ENCODE results near the gene MYO15A. TPM values are rescaled to one million over a fixed set of nuclear protein-coding genes. Genes with fewer than 3 reads are reported as not detected.

The MYO15A gene
- total RNA-seq, 4 donors from 2014 or later, result 2.3 to 7.5 (median 2.9) TPM

GRCh38 chr17:18120461-18121017, 12.0 kb downstream of the MYO15A start:
- H3K27me3 ChIP-seq, result no peaks in the 10 kb centered on the region
- TF ChIP-seq EP300 (IDR thresholded peaks at IDR 0.05), result no peak
- no peak for TF ChIP-seq CTCF (IDR thresholded peaks at IDR 0.05)
- no peak for TF ChIP-seq POLR2A (IDR thresholded peaks at IDR 0.05)
- H3K4me1 ChIP-seq, result no peaks in the 10 kb centered on the region
- H3K27ac ChIP-seq, result no peak overlapping the region
- H3K4me3 ChIP-seq, result no peak overlapping the region
- 83 to 89% methylated on average over 47 to 68 of the region's 68 CpGs for WGBS, 2 donors
- DNase-seq (ENCODE audit: low spot score in 2 of 2), result no peak
- H3K36me3 ChIP-seq, result no peaks in the 10 kb centered on the region
- peaks cover 0 to 14% (median 0%) of the 10 kb centered on the region in 4 donors for H3K9me3 ChIP-seq

GRCh38 chr17:18121144-18121910, 12.8 kb downstream of the MYO15A start:
- Histone ChIP-seq H3K27ac (no peak overlapping the region), H3K27me3 (no peaks in the 10 kb centered on the region), H3K4me3 (no peak overlapping the region), H3K9me3 (peaks cover 0 to 14% (median 0%) of the 10 kb centered on the region in 4 donors), H3K36me3 (no peaks in the 10 kb centered on the region), H3K4me1 (no peaks in the 10 kb centered on the region)
- no peak for TF ChIP-seq CTCF (IDR thresholded peaks at IDR 0.05)
- TF ChIP-seq EP300 (IDR thresholded peaks at IDR 0.05), result no peak
- TF ChIP-seq POLR2A (IDR thresholded peaks at IDR 0.05), result no peak
- WGBS, 2 donors, result 89 to 91% methylated on average over 42 to 50 of the region's 54 CpGs
- DNase-seq (ENCODE audit: low spot score in 2 of 2), result no peak

GRCh38 chr17:18122990-18123753, 14.6 kb downstream of the MYO15A start:
- H3K9me3 ChIP-seq, result peaks cover 0 to 14% (median 0%) of the 10 kb centered on the region in 4 donors
- DNase-seq (ENCODE audit: low spot score in 2 of 2), result no peak
- WGBS, 2 donors, result 79 to 81% methylated on average over 24 to 30 of the region's 31 CpGs
- H3K36me3 ChIP-seq, result no peaks in the 10 kb centered on the region
- no peaks in the 10 kb centered on the region for H3K27me3 ChIP-seq
- no peak overlapping the region for H3K27ac ChIP-seq
- no peaks in the 10 kb centered on the region for H3K4me1 ChIP-seq
- no peak overlapping the region for H3K4me3 ChIP-seq
- TF ChIP-seq EP300 (IDR thresholded peaks at IDR 0.05), result no peak
- no peak for TF ChIP-seq POLR2A (IDR thresholded peaks at IDR 0.05)

GRCh38 chr17:18124345-18125126, 16.0 kb downstream of the MYO15A start:
- TF ChIP-seq POLR2A (IDR thresholded peaks at IDR 0.05) (no peak), CTCF (IDR thresholded peaks at IDR 0.05) (no peak), EP300 (IDR thresholded peaks at IDR 0.05) (no peak)
- H3K9me3 ChIP-seq, result peaks cover 0 to 9% (median 0%) of the 10 kb centered on the region in 4 donors
- 66 to 82% methylated on average over 6 to 11 of the region's 11 CpGs for WGBS, 2 donors
- H3K27me3 ChIP-seq, result no peaks in the 10 kb centered on the region
- DNase-seq (ENCODE audit: low spot score in 2 of 2), result no peak
- H3K27ac ChIP-seq, result no peak overlapping the region
- H3K4me1 ChIP-seq, result no peaks in the 10 kb centered on the region
- H3K36me3 ChIP-seq, result no peaks in the 10 kb centered on the region
- no peak overlapping the region for H3K4me3 ChIP-seq

- Histone ChIP-seq H3K36me3 (no peaks in the 10 kb centered on the region), H3K4me3 (no peak overlapping the region), H3K27ac (no peak overlapping the region), H3K9me3 (no peaks in the 10 kb centered on the region), H3K4me1 (no peaks in the 10 kb centered on the region), H3K27me3 (no peaks in the 10 kb centered on the region)
- no peak for DNase-seq (ENCODE audit: low spot score in 2 of 2)
- TF ChIP-seq POLR2A (IDR thresholded peaks at IDR 0.05) (no peak), CTCF (IDR thresholded peaks at IDR 0.05) (no peak), EP300 (IDR thresholded peaks at IDR 0.05) (no peak)
- 56 to 59% methylated on average over 4 of the region's 4 CpGs for WGBS, 2 donors
Measured at GRCh38 chr17:18129041-18129502, 20.5 kb downstream of the MYO15A start.
